ENCODE results near the gene C1QA.

C1QA gene

GRCh38 chr1:22636353-22636752 is at the start of gene C1QA:
Gene C1QA (plus strand): TSS chr1:22636628. CDS start chr1:22637617, 989 bp downstream.
- H3K36me3 ChIP-seq (ENCODE audit: low read depth), result no peaks in the 10 kb centered on the region
- no peak within 1 kb of the TSS for H3K27ac ChIP-seq (ENCODE audit: poor library complexity, severe bottlenecking)
- ATAC-seq (ENCODE audit: low read depth), result no peak
- no peak for DNase-seq (ENCODE audit: low spot score)
- no peaks in the 10 kb centered on the region for H3K9me3 ChIP-seq (ENCODE audit: severe bottlenecking)
- TF ChIP-seq CTCF (IDR thresholded peaks at IDR 0.05; ENCODE audit: poor library complexity, severe bottlenecking), result no peak
- H3K4me1 ChIP-seq (ENCODE audit: insufficient read depth, poor library complexity, severe bottlenecking), result no peaks in the 10 kb centered on the region
- H3K27me3 ChIP-seq (ENCODE audit: insufficient read depth, poor library complexity, severe bottlenecking), result no peaks in the 10 kb centered on the region
- H3K4me3 ChIP-seq (ENCODE audit: severe bottlenecking), result no peak within 1 kb of the TSS

DNA sequence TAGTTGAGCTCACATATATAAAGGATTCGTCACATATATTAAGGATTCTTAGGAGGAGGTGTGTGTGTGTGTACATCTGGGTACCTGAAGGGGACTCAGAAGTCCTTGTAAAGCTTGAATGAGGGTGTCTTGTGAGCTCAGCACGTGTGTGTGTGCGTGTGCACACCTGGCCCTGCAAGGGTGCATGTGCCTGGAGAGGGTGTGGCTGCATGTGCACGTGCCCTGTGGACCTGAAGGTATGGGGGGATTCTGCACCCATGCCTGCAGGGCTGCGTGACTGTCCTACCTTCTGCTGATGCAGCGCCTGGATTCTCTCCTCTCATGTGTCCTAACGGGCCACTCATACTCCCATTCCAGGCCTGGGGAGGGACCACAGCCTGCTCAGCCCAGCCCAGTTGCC is 49.2 kb upstream of the C1QA start:
- DNase-seq (ENCODE audit: low spot score) (no peak), ATAC-seq (ENCODE audit: low read depth) (no peak)
- no peak for TF ChIP-seq CTCF (IDR thresholded peaks at IDR 0.05; ENCODE audit: poor library complexity, severe bottlenecking)
- Histone ChIP-seq H3K27me3 (ENCODE audit: insufficient read depth, poor library complexity, severe bottlenecking) (peaks cover 5% of the 10 kb centered on the region), H3K9me3 (ENCODE audit: severe bottlenecking) (no peaks in the 10 kb centered on the region), H3K4me3 (ENCODE audit: severe bottlenecking) (no peak overlapping the region), H3K27ac (ENCODE audit: poor library complexity, severe bottlenecking) (no peak overlapping the region), H3K4me1 (ENCODE audit: insufficient read depth, poor library complexity, severe bottlenecking) (no peaks in the 10 kb centered on the region), H3K36me3 (ENCODE audit: low read depth) (no peaks in the 10 kb centered on the region)

DNA sequence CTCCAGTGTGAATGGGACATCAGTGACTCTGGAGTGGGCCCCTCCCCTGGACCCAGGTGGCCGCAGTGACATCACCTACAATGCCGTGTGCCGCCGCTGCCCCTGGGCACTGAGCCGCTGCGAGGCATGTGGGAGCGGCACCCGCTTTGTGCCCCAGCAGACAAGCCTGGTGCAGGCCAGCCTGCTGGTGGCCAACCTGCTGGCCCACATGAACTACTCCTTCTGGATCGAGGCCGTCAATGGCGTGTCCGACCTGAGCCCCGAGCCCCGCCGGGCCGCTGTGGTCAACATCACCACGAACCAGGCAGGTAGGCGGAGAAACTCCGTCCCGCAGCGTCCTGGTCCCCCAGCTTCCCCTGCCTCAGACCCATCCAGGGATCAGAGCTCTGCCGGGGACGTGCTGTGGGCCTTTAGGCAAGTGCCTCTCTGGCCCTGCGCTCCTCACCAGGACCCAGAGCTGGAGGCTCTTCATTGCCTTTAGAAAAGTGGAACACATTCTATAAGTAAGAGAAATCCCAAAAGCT is 47.5 kb upstream of the C1QA start:
- Histone ChIP-seq H3K36me3 (ENCODE audit: low read depth) (no peaks in the 10 kb centered on the region), H3K27me3 (ENCODE audit: insufficient read depth, poor library complexity, severe bottlenecking) (peaks cover 18% of the 10 kb centered on the region), H3K4me1 (ENCODE audit: insufficient read depth, poor library complexity, severe bottlenecking) (no peaks in the 10 kb centered on the region), H3K27ac (ENCODE audit: poor library complexity, severe bottlenecking) (no peak overlapping the region), H3K9me3 (ENCODE audit: severe bottlenecking) (no peaks in the 10 kb centered on the region), H3K4me3 (ENCODE audit: severe bottlenecking) (no peak overlapping the region)
- ATAC-seq (ENCODE audit: low read depth) (no peak), DNase-seq (ENCODE audit: low spot score) (no peak)
- no peak for TF ChIP-seq CTCF (IDR thresholded peaks at IDR 0.05; ENCODE audit: poor library complexity, severe bottlenecking)

DNA sequence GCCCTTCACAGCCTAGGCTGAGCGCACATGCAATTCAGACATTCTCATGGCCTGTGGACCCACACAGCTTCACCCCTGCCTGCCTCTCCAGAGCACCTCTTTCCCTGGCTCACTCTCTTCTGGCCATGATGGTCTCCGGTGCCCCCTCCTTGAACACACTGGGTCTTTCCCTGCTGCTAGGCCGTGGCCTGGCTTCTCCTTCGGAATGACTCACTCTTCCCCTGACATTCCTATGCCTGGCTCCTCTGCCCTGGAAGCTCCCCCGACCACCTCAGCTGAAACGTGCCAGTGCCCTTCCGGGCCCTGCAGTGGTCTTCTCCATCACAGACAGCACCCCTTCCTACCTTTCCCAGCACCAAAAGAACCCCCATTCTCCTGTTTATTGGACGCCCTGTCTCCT is 44.9 kb upstream of the C1QA start:
- Histone ChIP-seq H3K4me1 (ENCODE audit: insufficient read depth, poor library complexity, severe bottlenecking) (no peaks in the 10 kb centered on the region), H3K4me3 (ENCODE audit: severe bottlenecking) (no peak overlapping the region), H3K27me3 (ENCODE audit: insufficient read depth, poor library complexity, severe bottlenecking) (peaks cover 20% of the 10 kb centered on the region), H3K36me3 (ENCODE audit: low read depth) (no peaks in the 10 kb centered on the region), H3K9me3 (ENCODE audit: severe bottlenecking) (no peaks in the 10 kb centered on the region), H3K27ac (ENCODE audit: poor library complexity, severe bottlenecking) (no peak overlapping the region)
- TF ChIP-seq CTCF (IDR thresholded peaks at IDR 0.05; ENCODE audit: poor library complexity, severe bottlenecking), result no peak
- ATAC-seq (ENCODE audit: low read depth) (no peak), DNase-seq (ENCODE audit: low spot score) (no peak)

DNA sequence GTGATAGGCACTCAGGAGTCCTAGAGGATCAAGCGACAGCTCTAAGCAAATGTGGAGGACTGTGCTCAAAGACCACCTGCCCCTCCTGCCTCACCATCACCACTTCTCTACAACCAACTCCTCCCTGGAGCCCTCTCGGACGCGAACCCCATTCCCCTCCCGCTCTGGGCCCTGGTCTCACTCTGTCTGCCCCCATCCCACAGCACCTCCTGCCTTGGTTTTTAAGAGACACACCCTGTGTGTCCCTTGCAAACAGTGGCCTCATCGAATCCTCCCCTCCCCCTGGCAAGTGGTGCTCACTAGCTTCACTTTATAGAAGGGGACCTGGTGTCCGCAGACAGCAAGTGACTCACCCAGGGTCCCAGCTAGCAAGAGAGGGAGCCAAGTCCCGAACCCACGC is 44.4 kb upstream of the C1QA start:
- H3K27ac ChIP-seq (ENCODE audit: poor library complexity, severe bottlenecking), result no peak overlapping the region
- no peaks in the 10 kb centered on the region for H3K36me3 ChIP-seq (ENCODE audit: low read depth)
- peaks cover 17% of the 10 kb centered on the region for H3K27me3 ChIP-seq (ENCODE audit: insufficient read depth, poor library complexity, severe bottlenecking)
- ATAC-seq (ENCODE audit: low read depth) (no peak), DNase-seq (ENCODE audit: low spot score) (no peak)
- no peaks in the 10 kb centered on the region for H3K9me3 ChIP-seq (ENCODE audit: severe bottlenecking)
- TF ChIP-seq CTCF (IDR thresholded peaks at IDR 0.05; ENCODE audit: poor library complexity, severe bottlenecking), result no peak
- no peaks in the 10 kb centered on the region for H3K4me1 ChIP-seq (ENCODE audit: insufficient read depth, poor library complexity, severe bottlenecking)
- H3K4me3 ChIP-seq (ENCODE audit: severe bottlenecking), result no peak overlapping the region

Data from RWPE2 (cell line).